Neural progenitor cell (in vitro differentiated cells): ENCODE results near the gene TECR.
"Not testable (repeated sequence)": the region's sequence is repeated elsewhere in the genome, so short reads cannot be mapped to it uniquely, and the experiment has no call there.

Experiments
- EZH2phosphoT487 ChIP-seq: fragments of 200-600 bp; sonication (generic); IDR thresholded peaks from 2 replicates; pipeline ENCODE4 v1.6.1; 2017; ENCODE audit warnings: antibody characterized with exemption
- TF ChIP-seq, protein P1 (sequence below): fragments of 200-600 bp; sonication (generic); IDR thresholded peaks from 2 replicates; pipeline ENCODE4 v1.5.1; 2017; ENCODE audit warnings: antibody characterized with exemption, mild to moderate bottlenecking

DNA sequence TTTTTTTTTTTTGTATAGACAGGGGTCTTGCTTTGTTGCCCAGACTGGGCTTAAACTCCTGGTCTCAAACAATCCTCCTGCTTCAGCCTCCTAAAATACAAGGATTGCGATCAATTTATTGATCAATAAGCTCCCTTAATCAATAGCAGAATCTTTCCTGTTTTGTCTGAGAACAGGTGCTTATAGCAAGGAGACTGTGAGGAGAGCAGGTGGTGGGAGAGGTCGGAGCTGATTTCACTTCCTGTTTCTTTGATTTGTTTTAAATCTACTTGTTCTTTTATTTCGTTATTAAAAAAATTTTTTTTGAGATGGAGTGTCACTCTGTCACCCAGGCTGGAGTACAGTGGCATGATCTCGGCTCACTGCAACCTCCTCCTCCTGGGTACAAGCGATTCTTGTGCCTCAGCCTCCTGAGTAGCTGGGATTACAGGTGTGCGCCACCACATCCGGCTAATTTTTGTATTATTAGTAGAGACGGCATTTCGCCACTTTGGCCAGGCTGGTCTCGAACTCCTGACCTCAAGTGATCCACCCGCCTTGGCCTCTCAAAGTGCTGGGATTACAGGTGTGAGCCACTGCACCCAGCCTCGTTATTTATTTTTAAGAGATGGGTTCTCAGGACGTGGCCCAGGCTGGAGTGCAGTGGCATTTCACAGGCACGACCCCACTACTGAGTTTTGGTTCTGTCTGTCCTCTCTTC is 84.2 kb downstream of the TECR start:
- TF ChIP-seq, protein P1, sequence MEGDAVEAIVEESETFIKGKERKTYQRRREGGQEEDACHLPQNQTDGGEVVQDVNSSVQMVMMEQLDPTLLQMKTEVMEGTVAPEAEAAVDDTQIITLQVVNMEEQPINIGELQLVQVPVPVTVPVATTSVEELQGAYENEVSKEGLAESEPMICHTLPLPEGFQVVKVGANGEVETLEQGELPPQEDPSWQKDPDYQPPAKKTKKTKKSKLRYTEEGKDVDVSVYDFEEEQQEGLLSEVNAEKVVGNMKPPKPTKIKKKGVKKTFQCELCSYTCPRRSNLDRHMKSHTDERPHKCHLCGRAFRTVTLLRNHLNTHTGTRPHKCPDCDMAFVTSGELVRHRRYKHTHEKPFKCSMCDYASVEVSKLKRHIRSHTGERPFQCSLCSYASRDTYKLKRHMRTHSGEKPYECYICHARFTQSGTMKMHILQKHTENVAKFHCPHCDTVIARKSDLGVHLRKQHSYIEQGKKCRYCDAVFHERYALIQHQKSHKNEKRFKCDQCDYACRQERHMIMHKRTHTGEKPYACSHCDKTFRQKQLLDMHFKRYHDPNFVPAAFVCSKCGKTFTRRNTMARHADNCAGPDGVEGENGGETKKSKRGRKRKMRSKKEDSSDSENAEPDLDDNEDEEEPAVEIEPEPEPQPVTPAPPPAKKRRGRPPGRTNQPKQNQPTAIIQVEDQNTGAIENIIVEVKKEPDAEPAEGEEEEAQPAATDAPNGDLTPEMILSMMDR, result not testable (repeated sequence)
- TF ChIP-seq EZH2phosphoT487, result not testable (repeated sequence)
